GM18867 (cell line): ENCODE results near the gene PRKAG2.
"Not testable (repeated sequence)": the region's sequence is repeated elsewhere in the genome, so short reads cannot be mapped to it uniquely, and the experiment has no call there.

Experiments used
- ATAC-seq: cut with Tn5 transposase; IDR thresholded peaks from one replicate; pipeline ENCODE4 v1.9.1; 2021; ENCODE audit warnings: mild to moderate bottlenecking, moderate library complexity; ENCODE audit not compliant: unreplicated experiment

Gene PRKAG2

GRCh38 chr7:151876899-151877777 lies at the start of gene PRKAG2:
TSS of gene PRKAG2 (minus strand) at chr7:151877115. CDS start at chr7:151876620, 495 bp downstream.
- ATAC-seq = peak; percentile 76

GRCh38 chr7:151926336-151926712 lies 49.4 kb upstream of the PRKAG2 start:
- no peak for ATAC-seq

- ATAC-seq = peak; percentile 68
Measured at GRCh38 chr7:151925446-151926335, 48.8 kb upstream of the PRKAG2 start.

GRCh38 chr7:151924508-151924907 lies 47.6 kb upstream of the PRKAG2 start:
- no peak for ATAC-seq

DNA sequence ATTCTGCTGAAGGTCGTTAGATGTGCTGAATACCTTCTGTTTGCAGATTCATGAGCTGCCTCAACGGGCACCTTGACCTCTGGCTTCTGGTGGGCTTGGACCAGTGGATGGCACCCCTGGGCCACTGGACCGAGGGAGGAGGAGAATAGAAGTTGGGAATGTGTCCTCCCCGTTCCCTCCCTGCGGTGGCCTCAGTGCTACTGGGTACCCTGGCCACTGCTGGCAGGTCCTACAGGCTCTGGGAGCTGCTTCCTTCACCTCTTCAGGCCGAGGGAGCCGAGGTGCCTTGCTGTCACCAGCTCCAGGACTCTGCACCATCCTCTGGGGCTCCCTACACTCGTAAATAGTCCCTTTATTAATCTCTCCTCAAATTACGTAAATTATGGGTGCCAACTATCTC lies 47.1 kb upstream of the PRKAG2 start:
- ATAC-seq = no peak

DNA sequence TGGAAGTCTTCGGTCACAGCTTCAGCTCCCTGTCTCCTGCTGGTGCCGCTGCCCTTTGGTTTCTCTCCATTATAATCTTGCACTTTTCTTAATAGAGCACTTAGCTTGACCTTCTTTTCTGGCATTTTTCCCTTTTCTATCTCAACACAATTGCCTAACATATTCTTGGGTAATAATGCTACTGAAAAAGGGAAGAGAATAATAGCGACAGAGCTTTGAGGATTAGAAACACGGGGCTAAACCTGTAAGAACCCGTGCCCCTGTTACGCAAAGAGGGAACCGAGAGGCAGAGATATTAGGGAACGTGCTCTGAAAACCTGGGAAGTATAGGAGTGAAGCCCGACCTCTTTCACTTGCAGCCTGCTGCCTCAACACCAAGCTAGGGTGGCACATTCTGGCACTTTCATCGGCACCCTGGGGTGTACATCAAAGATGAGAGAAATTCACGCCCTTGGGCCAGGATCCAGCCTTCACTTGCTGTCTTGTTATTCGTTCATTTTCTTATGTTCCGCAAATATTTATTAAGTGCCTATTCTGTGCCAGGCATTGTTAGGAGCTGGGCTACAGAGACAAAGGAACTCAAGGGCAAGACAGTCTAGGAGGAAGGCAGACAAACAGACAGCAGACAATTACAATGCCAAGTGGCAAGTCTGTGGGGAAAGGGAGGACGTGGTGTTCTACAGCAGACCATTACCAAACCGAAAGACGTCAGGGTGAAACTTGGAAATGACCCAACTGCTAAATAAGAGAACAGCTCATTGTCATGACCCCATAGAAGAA lies 46.4 kb upstream of the PRKAG2 start:
- ATAC-seq = no peak

- ATAC-seq = no peak
Measured at GRCh38 chr7:151921451-151921850, 44.5 kb upstream of the PRKAG2 start.

DNA sequence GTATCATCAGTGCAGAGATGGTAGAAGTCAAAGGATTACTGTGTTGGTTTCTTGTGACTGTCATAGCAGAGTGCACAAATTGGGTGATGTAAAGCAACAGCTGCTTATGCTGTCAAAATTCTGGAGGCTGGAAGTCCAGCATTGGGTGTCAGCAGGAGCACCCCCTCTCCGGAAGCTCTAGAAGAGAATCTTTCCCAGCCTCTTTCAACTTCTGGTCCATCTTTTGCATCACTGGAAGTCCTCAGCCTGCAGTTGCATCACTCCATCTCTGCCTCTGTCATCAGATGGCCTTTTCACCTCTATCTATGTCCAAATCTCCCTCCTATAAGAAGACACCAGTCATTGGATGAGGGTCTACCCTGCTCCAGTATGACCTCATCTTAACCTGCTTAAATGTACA lies 43.6 kb upstream of the PRKAG2 start:
- ATAC-seq = no peak

DNA sequence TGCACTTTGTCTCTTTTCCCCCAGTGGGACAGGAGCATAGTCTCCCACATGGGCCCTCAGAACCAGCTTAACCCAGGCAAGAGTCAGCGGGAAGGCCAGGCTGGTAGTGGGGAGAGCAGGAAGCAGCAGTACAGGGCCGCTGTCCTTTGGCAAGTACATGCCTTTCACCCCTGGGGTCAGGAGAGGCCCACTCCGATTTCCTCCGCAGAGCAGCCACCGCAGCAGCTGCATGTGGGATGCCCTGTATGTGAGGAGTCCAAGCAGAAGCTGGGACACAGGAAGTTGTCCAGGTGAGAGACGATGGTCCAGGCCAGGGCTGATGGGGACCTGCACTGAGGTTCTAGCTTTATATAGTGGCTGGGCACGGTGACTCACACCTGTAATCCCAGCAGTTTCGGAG lies 42.7 kb upstream of the PRKAG2 start:
- no peak for ATAC-seq

- ATAC-seq = no peak
Measured at GRCh38 chr7:151918510-151918843, 41.6 kb upstream of the PRKAG2 start.

DNA sequence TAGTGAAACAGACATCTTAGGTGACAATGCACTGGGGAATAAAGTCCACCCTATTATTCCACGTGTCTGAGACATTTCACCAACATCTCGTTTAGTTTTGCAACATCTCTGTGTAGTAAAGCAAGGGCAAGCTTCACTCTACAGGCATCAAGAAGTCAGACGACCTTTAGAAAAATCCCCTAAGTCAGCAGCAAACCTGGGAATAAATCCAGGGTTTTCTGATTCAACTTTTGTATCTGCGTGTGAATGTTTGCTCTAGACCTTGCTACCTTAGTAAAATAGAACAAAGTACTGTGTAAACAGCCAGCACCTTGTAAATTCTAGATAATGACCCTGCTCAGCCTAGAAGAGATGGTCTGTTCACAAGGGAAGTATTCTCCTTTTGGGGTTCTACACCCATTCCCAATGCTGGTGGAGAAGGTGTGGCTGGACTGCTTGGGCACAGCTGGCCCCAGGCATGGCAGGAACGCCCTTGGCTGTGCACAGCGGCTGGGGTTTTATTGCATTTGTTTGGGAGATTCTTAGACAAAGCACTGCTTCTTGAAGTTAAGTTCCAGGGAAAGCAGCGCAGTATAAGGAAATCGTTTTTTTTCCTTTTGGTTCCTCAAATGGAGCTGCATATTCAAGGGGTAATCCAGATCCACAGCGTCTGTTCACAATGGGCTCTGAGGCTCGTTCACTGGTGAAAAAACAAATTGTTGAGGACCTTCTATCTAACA lies 41.0 kb upstream of the PRKAG2 start:
- ATAC-seq = no peak

DNA sequence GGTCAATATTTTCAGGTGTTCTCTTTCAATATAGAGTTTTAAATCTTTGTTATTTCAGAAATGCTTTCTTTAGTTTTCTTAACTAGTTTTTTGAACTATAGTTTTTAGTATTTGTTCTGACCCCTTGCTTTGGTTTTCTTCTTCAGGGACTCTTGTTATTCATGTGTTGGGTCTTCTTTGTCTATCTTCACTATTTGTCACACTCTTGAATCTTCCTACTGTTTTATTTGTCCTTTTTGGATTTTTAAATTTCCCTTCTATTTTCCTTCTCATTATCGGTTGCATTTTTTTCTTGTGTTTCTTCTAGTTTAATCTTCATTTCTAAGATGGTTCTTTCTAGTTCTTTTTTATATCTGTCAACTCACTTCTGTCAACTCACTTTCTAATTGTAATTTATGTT lies 37.1 kb upstream of the PRKAG2 start:
- no peak for ATAC-seq

DNA sequence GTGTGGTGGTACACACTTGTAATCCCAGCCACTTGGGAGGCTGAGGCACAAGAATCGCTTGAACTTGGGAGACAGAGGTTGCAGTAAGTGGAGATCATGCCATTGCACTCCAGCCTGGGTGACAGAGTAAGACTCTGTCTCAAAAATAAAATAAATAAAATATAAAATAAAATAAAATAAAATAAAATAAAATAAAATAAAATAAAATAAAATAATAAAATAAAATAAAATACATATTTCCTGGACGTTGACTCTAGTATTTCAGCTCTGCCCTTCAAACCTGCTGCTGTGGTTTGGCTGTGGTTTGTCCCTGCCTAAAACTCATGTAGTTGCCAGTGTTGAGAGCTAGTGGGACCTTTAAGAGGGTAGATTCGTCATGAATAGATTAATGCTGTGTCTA lies 33.7 kb upstream of the PRKAG2 start:
- ATAC-seq = not testable (repeated sequence)

DNA sequence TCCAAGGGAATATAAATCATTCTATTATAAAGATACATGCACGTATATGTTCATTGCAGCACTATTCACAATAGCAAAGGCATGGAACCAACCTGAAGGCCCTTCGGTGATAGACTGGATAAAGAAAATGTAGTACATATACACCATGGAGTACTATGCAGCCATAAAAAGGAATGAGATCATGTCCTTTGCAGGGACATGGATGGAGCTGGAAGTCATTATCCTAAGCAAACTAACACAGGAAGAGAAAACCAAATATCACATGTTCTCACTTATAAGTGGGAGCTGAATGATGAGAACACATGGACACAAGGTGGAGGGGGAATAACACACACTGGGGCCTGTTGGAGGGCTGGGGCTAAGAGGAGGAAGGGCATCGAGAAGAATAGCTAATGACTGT lies 30.2 kb upstream of the PRKAG2 start:
- not testable (repeated sequence) for ATAC-seq

GRCh38 chr7:151905766-151906165 lies 28.9 kb upstream of the PRKAG2 start:
- ATAC-seq = no peak

GRCh38 chr7:151905353-151905752 lies 28.4 kb upstream of the PRKAG2 start:
- ATAC-seq = no peak

GRCh38 chr7:151904270-151904669 lies 27.4 kb upstream of the PRKAG2 start:
- no peak for ATAC-seq

DNA sequence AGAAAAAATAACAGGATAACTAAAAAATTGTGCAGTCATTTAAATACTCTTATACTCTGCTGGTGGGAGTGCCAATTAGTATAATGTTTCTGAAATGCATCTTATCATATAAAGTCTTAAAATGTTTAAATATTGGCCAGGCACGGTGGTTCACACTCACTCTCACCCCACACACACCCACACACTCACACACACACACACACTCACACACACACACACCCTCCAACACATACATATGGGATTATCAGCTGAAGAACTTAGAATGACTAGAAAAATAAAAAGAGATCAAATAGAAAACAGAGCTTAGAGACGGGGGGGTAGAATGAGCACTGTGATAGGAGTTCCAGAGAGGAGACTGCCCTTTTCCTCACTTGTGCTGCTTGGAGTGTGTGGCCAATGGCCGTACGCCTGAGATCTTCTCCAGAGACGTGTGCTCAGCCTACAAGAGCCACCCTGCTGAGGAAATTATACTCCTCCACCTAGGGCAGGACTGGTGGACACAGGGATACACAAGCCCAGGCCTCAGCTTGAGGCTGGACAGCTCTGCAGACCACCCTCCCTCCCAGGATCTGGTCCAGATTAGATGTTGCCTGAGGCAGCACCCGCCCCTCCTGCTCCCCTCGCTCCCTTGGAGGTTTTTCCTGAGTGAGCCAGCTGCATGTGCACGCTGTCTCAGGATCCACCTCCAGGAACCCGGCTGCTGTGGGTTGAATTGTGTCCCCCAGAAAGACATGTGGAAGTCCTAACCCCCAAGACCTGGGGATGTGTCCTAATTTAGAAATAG lies 26.5 kb upstream of the PRKAG2 start:
- ATAC-seq = no peak

GRCh38 chr7:151902311-151902710 lies 25.4 kb upstream of the PRKAG2 start:
- no peak for ATAC-seq

DNA sequence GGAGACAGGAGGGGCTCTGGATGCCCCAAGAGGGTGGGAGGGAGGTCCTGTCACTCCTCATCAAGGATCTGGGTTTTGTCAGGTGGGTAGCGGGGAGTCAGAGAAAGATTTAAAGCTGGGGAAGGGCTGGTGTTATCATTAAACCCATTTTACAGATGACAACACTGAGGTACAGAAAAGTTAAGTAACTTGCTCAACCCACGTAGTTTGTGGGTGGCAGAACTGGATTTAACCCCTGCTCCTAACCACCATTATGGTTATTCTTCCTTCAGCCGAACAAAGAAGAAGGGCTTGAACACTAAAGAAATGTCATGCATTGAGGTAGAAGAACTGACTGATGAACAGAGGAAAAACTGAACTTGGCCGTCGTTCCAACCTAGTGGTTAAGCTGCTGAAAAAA lies 24.9 kb upstream of the PRKAG2 start:
- no peak for ATAC-seq
